ENCODE measurements around the gene GDPD3. TPM values are rescaled to one million over a fixed set of nuclear protein-coding genes. Genes with fewer than 3 reads are reported as not detected.

Gene GDPD3
- total and polyA plus RNA-seq, 9 of the 15 experiments (the other 6 are each of a cell fraction or from before 2014, with no cell fraction given) = 0.47 to 3.9 (median 1.1) TPM

GRCh38 chr16:30065102-30065942, 48.0 kb downstream of the GDPD3 start, which contains the start of gene ALDOA (continued):
- TF ChIP-seq PBX2 (CRISPR knock-in tag; IDR thresholded peaks at IDR 0.05; ENCODE audit: low read depth) = no peak
- TF ChIP-seq PBX2 (tag; conservative IDR thresholded peaks at IDR 0.05; ENCODE audit: low read depth) = no peak
- no peak for TF ChIP-seq RFX7 (CRISPR knock-in tag; IDR thresholded peaks at IDR 0.05)
- TF ChIP-seq SMARCC2 (IDR thresholded peaks at IDR 0.05; ENCODE audit: low read depth) = no peak
- peak; percentile 95 for TF ChIP-seq ZFX (CRISPR knock-in tag; IDR thresholded peaks at IDR 0.05)
- TF ChIP-seq CCNT2 (IDR thresholded peaks at IDR 0.05; ENCODE audit: borderline replicate concordance, extremely low read depth, insufficient read length, low read depth, low read length) = peak; percentile 63
- no peak for TF ChIP-seq ETS2 (tag; IDR thresholded peaks at IDR 0.05; ENCODE audit: borderline replicate concordance, poor library complexity, severe bottlenecking)
- no peak for TF ChIP-seq CBX8 (IDR thresholded peaks at IDR 0.05; ENCODE audit: borderline replicate concordance, extremely low read depth, low read depth, low read length, poor library complexity, severe bottlenecking)
- TF ChIP-seq EZH2 (IDR thresholded peaks at IDR 0.05; ENCODE audit: borderline replicate concordance, low read depth, low read length) = no peak
- peak; percentile 18; the same call in 1 of the 2 replicates for TF ChIP-seq KLF13 (tag; IDR thresholded peaks at IDR 0.05; ENCODE audit: borderline replicate concordance, low read depth)
- TF ChIP-seq SIN3A (IDR thresholded peaks at IDR 0.05; ENCODE audit: borderline replicate concordance in 2 of 2, control insufficient read depth in 1 of 2, low read depth in 2 of 2, low read length in 2 of 2) = peak; percentile 68 to 95
- TF ChIP-seq, protein P1, sequence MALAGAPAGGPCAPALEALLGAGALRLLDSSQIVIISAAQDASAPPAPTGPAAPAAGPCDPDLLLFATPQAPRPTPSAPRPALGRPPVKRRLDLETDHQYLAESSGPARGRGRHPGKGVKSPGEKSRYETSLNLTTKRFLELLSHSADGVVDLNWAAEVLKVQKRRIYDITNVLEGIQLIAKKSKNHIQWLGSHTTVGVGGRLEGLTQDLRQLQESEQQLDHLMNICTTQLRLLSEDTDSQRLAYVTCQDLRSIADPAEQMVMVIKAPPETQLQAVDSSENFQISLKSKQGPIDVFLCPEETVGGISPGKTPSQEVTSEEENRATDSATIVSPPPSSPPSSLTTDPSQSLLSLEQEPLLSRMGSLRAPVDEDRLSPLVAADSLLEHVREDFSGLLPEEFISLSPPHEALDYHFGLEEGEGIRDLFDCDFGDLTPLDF (CRISPR knock-in tag; IDR thresholded peaks at IDR 0.05) = no peak; the same call in 1 of the 2 replicates
- TF ChIP-seq, protein P2, sequence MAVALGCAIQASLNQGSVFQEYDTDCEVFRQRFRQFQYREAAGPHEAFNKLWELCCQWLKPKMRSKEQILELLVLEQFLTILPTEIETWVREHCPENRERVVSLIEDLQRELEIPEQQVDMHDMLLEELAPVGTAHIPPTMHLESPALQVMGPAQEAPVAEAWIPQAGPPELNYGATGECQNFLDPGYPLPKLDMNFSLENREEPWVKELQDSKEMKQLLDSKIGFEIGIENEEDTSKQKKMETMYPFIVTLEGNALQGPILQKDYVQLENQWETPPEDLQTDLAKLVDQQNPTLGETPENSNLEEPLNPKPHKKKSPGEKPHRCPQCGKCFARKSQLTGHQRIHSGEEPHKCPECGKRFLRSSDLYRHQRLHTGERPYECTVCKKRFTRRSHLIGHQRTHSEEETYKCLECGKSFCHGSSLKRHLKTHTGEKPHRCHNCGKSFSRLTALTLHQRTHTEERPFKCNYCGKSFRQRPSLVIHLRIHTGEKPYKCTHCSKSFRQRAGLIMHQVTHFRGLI (CRISPR knock-in tag; IDR thresholded peaks at IDR 0.05) = no peak
- peak; percentile 63; the same call in 1 of the 2 replicates for TF ChIP-seq ZNF263 (CRISPR knock-in tag; IDR thresholded peaks at IDR 0.05; ENCODE audit: borderline replicate concordance)
- TF ChIP-seq, protein P3, sequence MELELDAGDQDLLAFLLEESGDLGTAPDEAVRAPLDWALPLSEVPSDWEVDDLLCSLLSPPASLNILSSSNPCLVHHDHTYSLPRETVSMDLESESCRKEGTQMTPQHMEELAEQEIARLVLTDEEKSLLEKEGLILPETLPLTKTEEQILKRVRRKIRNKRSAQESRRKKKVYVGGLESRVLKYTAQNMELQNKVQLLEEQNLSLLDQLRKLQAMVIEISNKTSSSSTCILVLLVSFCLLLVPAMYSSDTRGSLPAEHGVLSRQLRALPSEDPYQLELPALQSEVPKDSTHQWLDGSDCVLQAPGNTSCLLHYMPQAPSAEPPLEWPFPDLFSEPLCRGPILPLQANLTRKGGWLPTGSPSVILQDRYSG (tag; conservative IDR thresholded peaks at IDR 0.05; ENCODE audit: low read depth) = peak; percentile 77; the same call in 1 of the 2 replicates

All from K562 (cell line).